ENCODE results near the gene SNED1.

- TF ChIP-seq, protein P1, sequence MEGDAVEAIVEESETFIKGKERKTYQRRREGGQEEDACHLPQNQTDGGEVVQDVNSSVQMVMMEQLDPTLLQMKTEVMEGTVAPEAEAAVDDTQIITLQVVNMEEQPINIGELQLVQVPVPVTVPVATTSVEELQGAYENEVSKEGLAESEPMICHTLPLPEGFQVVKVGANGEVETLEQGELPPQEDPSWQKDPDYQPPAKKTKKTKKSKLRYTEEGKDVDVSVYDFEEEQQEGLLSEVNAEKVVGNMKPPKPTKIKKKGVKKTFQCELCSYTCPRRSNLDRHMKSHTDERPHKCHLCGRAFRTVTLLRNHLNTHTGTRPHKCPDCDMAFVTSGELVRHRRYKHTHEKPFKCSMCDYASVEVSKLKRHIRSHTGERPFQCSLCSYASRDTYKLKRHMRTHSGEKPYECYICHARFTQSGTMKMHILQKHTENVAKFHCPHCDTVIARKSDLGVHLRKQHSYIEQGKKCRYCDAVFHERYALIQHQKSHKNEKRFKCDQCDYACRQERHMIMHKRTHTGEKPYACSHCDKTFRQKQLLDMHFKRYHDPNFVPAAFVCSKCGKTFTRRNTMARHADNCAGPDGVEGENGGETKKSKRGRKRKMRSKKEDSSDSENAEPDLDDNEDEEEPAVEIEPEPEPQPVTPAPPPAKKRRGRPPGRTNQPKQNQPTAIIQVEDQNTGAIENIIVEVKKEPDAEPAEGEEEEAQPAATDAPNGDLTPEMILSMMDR (IDR thresholded peaks at IDR 0.05), result no peak
- no peak for TF ChIP-seq POLR2A (IDR thresholded peaks at IDR 0.05)
These were observed 67.0 kb downstream of the SNED1 start for GRCh38 chr2:241065355-241065803.
